GM10266 (cell line): Measurements from ENCODE around the gene SERPINA5.
"Not testable (repeated sequence)": the region's sequence is repeated elsewhere in the genome, so short reads cannot be mapped to it uniquely, and the experiment has no call there.

Experiments
- DNase-seq: peaks from one replicate; pipeline ENCODE4 v3.0.0; 2012; ENCODE audit errors: extremely low spot score
- TF ChIP-seq, protein P1 (sequence below): IDR thresholded peaks from 2 replicates; pipeline ENCODE4 v1.5.1; 2012; ENCODE audit warnings: mild to moderate bottlenecking, low read depth; ENCODE audit not compliant: control insufficient read depth, insufficient read depth; ENCODE audit errors: missing control alignments

Gene SERPINA5

DNA sequence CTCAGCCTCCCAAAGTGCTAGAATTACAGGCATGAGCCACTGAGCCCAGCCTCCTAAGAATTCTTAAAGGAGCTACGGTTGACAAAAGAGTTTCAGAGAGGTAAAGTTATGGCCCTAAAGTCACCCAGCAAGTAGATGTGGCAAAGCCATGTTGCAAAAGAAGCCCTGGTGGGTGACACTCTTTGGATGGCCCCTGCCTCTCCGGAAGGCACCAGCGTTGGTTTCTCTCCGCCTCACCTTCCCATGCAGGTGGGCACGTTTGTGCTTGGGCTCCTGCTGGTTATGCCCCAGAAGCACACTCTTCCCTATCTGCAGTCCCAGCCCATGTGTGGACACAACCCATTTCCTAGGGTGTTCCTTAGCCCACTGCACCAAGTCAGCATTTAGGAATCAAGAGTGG is 21.5 kb downstream of the SERPINA5 start:
- DNase-seq: no peak
- TF ChIP-seq, protein P1, sequence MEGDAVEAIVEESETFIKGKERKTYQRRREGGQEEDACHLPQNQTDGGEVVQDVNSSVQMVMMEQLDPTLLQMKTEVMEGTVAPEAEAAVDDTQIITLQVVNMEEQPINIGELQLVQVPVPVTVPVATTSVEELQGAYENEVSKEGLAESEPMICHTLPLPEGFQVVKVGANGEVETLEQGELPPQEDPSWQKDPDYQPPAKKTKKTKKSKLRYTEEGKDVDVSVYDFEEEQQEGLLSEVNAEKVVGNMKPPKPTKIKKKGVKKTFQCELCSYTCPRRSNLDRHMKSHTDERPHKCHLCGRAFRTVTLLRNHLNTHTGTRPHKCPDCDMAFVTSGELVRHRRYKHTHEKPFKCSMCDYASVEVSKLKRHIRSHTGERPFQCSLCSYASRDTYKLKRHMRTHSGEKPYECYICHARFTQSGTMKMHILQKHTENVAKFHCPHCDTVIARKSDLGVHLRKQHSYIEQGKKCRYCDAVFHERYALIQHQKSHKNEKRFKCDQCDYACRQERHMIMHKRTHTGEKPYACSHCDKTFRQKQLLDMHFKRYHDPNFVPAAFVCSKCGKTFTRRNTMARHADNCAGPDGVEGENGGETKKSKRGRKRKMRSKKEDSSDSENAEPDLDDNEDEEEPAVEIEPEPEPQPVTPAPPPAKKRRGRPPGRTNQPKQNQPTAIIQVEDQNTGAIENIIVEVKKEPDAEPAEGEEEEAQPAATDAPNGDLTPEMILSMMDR: no peak

DNA sequence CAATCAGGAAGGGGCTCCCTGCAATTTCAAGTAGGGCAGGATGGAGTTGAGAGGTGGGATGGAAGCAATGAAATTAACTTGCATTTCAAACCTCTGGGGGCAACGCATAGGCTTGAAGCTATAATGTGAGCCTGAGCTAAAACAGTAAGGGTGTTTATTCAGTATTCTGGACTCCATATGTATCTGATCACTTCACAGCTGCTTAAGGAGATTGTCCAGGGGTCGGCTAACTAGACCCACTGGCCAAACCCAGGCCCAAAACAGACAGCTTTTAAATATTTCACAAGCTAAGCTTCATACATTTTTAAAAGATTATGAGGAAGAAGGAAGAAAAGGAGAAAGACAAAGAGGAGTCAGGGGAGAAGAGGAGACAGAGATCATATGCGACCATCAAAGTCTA is 24.1 kb downstream of the SERPINA5 start:
- TF ChIP-seq, protein P1: no peak
- no peak for DNase-seq

DNA sequence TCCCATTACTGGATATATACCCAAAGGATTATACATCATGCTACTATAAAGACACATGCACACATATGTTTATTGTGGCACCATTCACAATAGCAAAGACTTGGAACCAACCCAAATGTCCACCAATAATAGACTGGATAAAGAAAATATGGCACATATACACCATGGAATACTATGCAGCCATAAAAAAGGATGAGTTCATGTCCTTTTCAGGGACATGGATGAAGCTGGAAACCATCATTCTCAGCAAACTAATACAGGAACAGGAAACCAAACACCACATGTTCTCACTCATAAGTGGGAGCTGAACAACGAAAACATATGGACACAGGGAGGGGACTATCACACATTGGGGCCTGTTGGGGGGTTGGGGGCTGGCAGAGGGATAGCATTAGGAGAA is 27.7 kb downstream of the SERPINA5 start:
- not testable (repeated sequence) for DNase-seq

DNA sequence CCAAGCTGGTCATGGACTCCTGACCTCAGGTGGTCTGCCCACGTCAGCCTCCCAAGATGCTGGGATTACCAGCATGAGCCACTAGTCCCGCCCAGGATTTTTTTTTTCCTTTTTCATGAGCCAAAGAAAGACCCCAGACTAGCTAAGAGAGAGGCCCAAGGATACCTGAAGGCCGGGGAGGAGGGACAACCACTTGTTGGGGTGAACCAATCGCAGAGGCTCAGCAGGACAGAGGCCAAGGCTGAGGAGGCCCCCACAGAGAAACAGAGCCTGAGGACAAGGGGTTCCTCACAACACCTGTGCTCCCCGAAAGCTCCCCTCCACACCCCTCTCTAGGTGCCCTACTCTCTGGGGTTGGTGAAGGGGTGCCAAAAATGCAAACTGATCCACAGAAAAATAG is 30.0 kb downstream of the SERPINA5 start:
- TF ChIP-seq, protein P1: no peak
- DNase-seq: no peak

DNA sequence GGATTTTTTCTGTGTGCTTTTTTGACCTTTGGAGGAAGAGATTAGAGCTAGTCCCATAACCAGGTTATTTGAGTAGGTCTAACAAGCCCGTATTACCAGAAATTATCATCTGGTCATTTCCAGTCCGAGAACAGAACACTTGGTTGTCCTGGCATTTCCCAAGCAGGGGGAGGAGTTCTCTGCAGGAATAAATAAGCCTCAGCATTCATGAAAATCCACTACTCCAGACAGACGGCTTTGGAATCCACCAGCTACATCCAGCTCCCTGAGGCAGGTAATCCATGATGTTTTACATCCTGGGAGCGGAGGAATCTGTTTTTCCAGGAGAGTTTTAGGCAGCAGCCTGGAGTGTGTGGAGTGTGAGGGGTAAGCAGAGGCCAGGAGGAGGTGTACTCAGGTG is 30.9 kb downstream of the SERPINA5 start, which contains the start of gene SERPINA3:
Gene SERPINA3 (plus strand): TSS at position 218 of the 400 bp plus-strand sequence. CDS start 2,051 bp downstream, outside the sequence.
- TF ChIP-seq, protein P1: no peak
- no peak for DNase-seq

DNA sequence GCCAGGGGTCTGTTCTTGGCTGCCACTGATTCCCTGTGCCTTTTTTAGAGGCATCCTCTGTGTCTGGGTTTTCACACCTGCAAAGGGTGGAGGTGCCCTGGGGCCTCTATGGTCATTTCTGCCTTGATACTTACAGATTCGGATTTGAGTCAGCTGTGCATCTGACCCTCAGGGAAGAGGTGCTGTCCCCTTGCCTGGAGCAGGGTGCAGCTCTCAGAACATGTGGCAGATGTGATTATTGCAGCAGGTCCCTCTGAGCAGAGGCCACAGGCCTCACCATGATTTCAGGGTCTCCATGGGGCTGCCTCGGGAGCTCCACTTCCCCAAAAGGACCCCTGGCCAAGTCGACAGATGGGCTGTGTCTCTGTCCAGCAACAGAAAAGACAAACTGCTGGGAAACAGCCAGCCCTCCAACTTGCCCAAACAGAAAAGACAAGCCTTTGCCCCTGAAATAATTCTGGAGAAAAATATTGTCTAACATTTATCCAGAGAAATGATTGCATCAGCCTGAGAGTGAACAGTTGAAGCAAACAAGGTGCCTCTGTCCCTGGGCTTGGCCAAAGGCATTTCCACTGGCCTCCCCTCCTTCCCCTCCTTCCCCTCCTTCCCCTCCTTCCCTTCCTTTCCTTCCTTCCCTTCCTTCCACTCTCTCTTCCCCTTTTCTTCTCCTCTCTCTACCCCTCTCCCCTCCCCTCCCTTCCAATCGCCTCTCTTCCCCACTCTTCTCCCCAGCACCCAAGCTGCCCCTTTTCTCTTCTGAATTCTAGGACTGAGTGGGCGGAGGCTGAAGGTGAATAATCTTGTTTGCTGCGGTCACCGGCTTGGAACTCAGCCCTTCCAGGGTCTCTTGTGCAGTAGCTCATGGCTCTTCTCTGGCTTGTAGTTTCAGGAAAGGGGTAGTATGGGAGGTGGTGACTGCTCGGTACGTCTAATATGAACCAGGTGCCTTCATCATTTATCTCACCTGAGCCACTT is 31.6 kb downstream of the SERPINA5 start:
- TF ChIP-seq, protein P1: no peak
- DNase-seq: no peak

DNA sequence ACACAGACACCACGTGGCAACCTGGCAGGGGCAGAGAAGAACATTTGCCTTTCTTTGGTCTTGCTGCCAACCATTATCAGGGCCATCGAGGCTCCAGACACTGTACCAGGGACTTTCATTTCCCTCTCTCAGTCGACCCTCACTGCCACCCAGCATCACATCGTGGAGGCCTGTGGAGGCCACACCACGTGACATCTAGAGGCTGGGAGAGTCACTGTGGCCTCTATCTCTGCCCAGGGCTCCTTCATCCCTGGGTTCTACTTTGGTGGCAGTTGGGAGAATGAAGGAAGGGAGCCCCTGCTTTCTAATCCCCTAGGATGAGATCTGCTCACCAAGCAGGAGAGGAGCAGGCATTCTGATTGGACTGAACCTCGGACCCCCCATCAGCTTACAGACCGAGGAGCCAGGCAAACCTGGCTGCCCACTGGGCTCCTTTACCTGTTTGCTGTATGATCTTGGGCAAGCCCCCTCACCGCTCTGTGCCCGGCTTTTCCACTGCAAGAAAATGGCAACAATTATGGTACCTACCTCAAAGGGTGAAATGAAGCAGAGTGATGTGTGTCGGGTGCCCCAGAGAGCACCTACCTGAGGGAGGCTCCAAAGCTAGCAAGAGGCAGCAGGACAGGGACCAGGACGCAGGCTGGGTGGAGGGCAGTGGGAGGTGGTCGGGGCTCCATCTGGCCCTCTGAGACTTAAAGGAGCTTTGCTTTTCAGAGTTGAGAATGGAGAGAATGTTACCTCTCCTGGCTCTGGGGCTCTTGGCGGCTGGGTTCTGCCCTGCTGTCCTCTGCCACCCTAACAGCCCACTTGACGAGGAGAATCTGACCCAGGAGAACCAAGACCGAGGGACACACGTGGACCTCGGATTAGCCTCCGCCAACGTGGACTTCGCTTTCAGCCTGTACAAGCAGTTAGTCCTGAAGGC is 32.8 kb downstream of the SERPINA5 start:
- DNase-seq: no peak
- TF ChIP-seq, protein P1: no peak
